Stimulated activated naive CD8-positive, alpha-beta T cell treated with anti-CD3 and anti-CD28 coated beads, Interleukin-15, Interleukin-2, amounts not matched to agents 100 ng/mL and 50 ng/mL, for 24 hours (primary cell): Measurements from ENCODE around the gene ZFYVE27.

Source experiments
- H3K27ac Mint-ChIP-seq: one replicate; pipeline ENCODE4 v1.8.0; 2021; ENCODE audit warnings: mild to moderate bottlenecking, mixed read lengths
- H3K27me3 Mint-ChIP-seq: one replicate; pipeline ENCODE4 v1.8.0; 2021; ENCODE audit warnings: mixed read lengths
- H3K36me3 Mint-ChIP-seq: one replicate; pipeline ENCODE4 v1.8.0; 2021; ENCODE audit warnings: low read depth, mixed read lengths
- H3K4me1 Mint-ChIP-seq: one replicate; pipeline ENCODE4 v1.8.0; 2021; ENCODE audit warnings: low read depth, mixed read lengths
- H3K4me3 Mint-ChIP-seq: one replicate; pipeline ENCODE4 v1.8.0; 2021; ENCODE audit warnings: mild to moderate bottlenecking, mixed read lengths
- H3K9me3 Mint-ChIP-seq: one replicate; pipeline ENCODE4 v1.8.0; 2021; ENCODE audit warnings: mixed read lengths

ZFYVE27 gene

DNA sequence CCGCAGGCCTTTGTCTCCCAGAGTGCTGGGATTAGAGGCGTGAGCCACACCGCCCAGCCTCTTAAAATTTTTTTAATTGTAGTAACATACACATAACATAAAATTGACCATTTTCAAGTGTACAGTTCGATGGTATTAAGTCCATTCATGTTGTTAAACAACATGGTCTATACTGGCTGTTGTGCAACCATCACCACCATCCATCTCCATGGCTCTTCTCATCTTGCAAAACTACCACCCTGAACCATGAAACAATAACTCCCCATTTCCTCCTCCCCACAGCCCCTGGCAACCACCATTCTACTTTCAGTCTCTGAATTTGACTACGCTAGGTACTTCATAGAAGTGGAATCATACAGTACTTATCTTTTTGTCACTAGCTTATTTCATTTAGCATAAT is 7.9 kb upstream of the ZFYVE27 start:
- no peaks in the 10 kb centered on the region for H3K36me3 Mint-ChIP-seq
- no peaks in the 10 kb centered on the region for H3K9me3 Mint-ChIP-seq
- no peak overlapping the region for H3K27ac Mint-ChIP-seq
- H3K4me1 Mint-ChIP-seq = no peaks in the 10 kb centered on the region
- peaks cover 11% of the 10 kb centered on the region for H3K27me3 Mint-ChIP-seq
- no peak overlapping the region for H3K4me3 Mint-ChIP-seq

DNA sequence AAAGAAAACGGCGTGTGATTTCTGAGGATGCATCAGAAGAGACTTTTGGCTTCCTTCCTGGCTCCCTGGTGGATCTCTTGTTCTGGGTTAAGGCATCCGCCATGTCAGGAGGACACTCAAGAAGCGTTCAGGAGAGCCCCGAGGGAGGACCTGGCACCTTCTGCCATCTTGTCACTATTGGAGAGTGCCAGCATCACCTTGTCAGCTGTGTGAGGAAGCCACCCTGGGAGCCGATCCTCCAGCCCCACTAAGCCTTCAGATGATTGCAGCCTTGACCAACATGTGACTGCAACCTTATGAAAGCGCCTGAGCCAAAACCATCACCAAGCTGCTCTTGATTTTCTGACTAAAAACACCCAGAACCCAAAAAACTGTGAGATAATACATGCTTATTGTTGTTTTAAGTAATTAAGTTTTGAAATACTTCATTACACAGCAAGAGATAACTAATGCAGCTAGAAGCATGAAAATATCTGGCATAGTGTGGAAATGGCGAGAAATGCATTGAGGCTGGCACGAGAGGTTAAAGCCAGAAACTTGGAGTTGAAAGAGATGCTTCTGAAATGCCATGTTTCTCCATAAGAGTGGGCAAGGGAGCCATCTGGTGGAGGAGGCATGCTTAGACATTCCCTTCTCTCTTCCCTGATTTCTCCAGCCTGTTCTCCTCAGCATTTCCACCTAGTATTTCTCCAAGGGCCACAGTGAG is 5.4 kb upstream of the ZFYVE27 start:
- H3K4me3 Mint-ChIP-seq = no peak overlapping the region
- peaks cover 10% of the 10 kb centered on the region for H3K4me1 Mint-ChIP-seq
- peaks cover 9% of the 10 kb centered on the region for H3K9me3 Mint-ChIP-seq
- no peaks in the 10 kb centered on the region for H3K36me3 Mint-ChIP-seq
- no peaks in the 10 kb centered on the region for H3K27me3 Mint-ChIP-seq
- H3K27ac Mint-ChIP-seq = no peak overlapping the region

DNA sequence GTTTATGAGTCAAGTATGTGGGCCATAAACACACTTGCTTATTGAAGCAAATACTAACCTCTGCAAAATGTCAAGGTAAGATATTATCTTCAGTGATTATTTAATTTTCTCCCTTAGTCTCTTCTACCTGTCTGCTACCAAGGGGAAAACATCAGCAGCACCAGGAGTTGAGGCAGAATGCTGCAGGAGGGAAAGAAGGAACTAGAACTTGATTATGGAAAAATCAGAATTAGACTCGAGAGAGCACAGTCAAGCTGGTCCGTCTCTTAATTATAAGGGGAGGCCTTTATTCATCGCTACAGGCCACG is 4.9 kb upstream of the ZFYVE27 start:
- H3K27ac Mint-ChIP-seq = no peak overlapping the region
- H3K36me3 Mint-ChIP-seq = no peaks in the 10 kb centered on the region
- no peak overlapping the region for H3K4me3 Mint-ChIP-seq
- H3K9me3 Mint-ChIP-seq = peaks cover 9% of the 10 kb centered on the region
- H3K4me1 Mint-ChIP-seq = peaks cover 15% of the 10 kb centered on the region
- no peaks in the 10 kb centered on the region for H3K27me3 Mint-ChIP-seq

DNA sequence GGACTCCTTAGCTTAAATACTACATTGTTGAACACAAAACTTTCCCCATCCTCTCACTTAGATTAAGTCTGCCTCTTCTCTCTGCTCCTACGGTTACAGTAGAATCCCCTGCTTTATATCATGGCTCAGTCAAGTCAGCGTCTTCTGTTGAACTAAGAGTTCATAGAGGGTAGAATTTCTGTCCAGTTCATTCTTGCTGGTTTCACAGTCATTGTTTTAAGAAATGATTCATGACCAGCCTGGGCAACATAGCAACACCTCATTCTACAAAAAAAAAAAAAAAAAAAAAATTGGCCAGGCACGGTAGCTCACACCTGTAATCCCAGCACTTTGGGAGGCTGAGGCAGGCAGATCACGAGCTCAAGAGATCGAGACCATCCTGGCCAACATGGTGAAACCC is 3.7 kb upstream of the ZFYVE27 start:
- Mint-ChIP-seq H3K9me3 (peaks cover 9% of the 10 kb centered on the region), H3K4me1 (peaks cover 24% of the 10 kb centered on the region), H3K36me3 (peaks cover 8% of the 10 kb centered on the region)

DNA sequence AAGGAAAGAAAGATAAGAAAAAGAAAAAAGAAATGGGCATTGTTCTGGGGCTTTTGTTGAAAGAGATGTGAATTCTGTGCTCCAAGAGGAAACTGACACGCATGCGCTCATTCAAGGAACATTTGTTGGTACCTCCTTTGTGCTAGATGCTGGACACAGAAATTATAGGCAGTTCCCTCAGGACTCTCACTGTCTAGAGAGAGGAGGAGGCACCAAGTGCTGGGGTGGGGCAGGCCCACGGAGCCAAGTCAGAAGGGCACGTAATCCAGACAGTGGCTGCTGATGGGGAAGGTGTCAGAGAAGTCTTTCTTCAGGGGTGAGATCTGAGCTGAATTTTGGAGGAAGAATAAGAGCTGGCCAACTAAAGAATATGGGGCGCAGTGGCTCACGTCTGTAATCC is 2.9 kb upstream of the ZFYVE27 start:
- Mint-ChIP-seq H3K27me3 (no peaks in the 10 kb centered on the region), H3K4me3 (no peak overlapping the region), H3K4me1 (peaks cover 30% of the 10 kb centered on the region), H3K36me3 (peaks cover 10% of the 10 kb centered on the region), H3K9me3 (peaks cover 9% of the 10 kb centered on the region), H3K27ac (no peak overlapping the region)

More for the DNA sequence above, 3.7 kb upstream of the ZFYVE27 start:
- Mint-ChIP-seq H3K27me3 (no peaks in the 10 kb centered on the region), H3K27ac (no peak overlapping the region), H3K4me3 (no peak overlapping the region)

DNA sequence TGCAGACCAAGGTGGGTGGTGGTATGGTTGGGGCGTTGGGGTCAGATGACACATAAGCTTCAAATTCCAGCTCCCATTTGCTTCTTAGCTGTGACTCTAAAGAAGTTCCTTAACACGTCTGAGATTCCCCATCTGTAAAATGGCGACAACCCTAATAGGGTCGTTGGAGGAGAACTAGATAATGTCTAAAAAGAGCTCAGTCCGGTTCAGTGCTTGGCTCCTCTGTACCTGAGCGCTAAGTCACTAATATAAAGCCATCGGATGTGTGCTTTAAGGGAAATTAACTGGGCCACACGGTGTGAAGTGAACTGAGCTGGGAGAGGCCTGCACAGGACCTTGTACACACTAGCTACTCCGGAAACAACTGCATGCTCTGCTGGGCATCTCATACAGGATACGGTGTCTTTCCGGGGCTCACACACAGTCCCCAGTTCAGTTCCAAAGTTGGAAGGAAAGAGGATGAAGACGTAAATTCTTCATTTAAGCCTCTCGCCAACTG is 476 bp upstream of the ZFYVE27 start:
- H3K9me3 Mint-ChIP-seq = peaks cover 9% of the 10 kb centered on the region
- no peaks in the 10 kb centered on the region for H3K27me3 Mint-ChIP-seq
- peak overlapping the region; percentile 97 for H3K4me3 Mint-ChIP-seq
- peak overlapping the region; percentile 98 for H3K27ac Mint-ChIP-seq
- peaks cover 34% of the 10 kb centered on the region for H3K36me3 Mint-ChIP-seq
- peaks cover 53% of the 10 kb centered on the region for H3K4me1 Mint-ChIP-seq

DNA sequence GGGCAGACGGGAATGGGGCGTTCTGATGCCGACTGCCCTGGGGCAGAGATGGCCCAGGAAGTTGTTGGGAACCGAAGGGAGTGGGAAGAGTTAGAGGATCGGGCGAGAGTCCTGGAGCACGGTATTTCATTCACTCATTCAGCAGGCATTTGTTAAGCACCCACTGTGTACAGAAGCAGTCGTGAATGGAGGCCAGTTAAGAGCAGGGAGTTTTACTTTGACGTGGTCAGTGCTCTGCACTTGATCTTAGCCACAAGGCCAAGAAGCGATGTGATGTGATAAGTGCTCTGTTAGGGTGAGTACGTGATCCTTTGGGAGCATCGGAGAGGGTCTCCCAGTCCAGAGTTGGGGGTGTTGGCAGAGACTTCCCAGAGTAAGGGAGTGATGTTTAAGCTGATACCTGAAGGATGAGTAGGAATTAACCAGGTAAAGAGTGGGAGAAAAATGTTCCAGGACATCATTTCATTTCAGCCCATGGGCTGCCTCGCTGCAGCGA is 890 bp downstream of the ZFYVE27 start:
- peaks cover 55% of the 10 kb centered on the region for H3K4me1 Mint-ChIP-seq
- peak overlapping the region; percentile 97 for H3K4me3 Mint-ChIP-seq
- peak overlapping the region; percentile 84 for H3K27ac Mint-ChIP-seq
- H3K27me3 Mint-ChIP-seq = no peaks in the 10 kb centered on the region
- peaks cover 9% of the 10 kb centered on the region for H3K9me3 Mint-ChIP-seq
- H3K36me3 Mint-ChIP-seq = peaks cover 44% of the 10 kb centered on the region

DNA sequence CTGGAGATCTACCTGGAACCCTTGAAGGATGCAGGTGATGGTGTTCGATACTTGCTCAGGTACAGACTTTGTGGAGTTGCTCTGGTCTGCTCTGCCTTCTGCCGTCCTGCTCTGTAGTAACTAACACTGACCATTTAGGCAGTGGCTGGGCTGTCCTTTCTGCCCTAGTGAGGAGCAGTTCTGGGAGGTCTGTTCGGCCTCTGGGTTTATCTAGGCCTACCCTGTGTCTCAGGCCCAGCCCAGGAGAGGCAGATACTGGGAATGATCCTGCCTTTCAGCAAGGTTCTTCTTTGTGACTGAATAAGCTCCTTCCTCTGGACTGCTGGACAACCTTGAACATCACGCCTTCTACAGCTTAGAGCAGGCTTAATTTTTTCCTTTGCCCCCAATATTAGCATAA is 1.7 kb downstream of the ZFYVE27 start:
- no peak overlapping the region for H3K27ac Mint-ChIP-seq
- H3K36me3 Mint-ChIP-seq = peaks cover 51% of the 10 kb centered on the region
- H3K4me1 Mint-ChIP-seq = peaks cover 58% of the 10 kb centered on the region
- peak overlapping the region; percentile 97 for H3K4me3 Mint-ChIP-seq
- H3K27me3 Mint-ChIP-seq = no peaks in the 10 kb centered on the region
- peaks cover 9% of the 10 kb centered on the region for H3K9me3 Mint-ChIP-seq

DNA sequence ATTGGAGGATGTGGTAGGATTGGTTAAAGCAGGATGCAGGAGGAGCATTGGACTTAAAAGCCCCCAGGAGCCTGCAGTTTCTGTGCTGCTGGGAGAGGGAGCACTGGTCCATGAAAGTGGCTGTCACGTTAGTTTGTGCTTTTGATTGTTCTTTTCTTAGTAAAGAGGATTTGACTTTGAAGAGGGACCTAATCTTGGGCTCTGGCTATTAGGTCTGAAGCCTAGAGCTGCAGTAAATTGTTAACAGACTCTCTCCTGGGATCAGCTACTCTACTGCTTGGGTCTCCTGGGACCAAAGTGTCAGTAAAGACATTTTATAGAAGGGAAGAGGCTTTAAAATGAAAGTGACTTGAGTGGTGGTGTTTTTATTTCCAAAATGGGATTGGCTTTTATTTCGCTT is 3.7 kb downstream of the ZFYVE27 start:
- peak overlapping the region; percentile 14 for H3K27ac Mint-ChIP-seq
- H3K9me3 Mint-ChIP-seq = peaks cover 6% of the 10 kb centered on the region
- H3K4me1 Mint-ChIP-seq = peaks cover 58% of the 10 kb centered on the region
- H3K27me3 Mint-ChIP-seq = no peaks in the 10 kb centered on the region
- H3K4me3 Mint-ChIP-seq = peak overlapping the region; percentile 36
- peaks cover 67% of the 10 kb centered on the region for H3K36me3 Mint-ChIP-seq

DNA sequence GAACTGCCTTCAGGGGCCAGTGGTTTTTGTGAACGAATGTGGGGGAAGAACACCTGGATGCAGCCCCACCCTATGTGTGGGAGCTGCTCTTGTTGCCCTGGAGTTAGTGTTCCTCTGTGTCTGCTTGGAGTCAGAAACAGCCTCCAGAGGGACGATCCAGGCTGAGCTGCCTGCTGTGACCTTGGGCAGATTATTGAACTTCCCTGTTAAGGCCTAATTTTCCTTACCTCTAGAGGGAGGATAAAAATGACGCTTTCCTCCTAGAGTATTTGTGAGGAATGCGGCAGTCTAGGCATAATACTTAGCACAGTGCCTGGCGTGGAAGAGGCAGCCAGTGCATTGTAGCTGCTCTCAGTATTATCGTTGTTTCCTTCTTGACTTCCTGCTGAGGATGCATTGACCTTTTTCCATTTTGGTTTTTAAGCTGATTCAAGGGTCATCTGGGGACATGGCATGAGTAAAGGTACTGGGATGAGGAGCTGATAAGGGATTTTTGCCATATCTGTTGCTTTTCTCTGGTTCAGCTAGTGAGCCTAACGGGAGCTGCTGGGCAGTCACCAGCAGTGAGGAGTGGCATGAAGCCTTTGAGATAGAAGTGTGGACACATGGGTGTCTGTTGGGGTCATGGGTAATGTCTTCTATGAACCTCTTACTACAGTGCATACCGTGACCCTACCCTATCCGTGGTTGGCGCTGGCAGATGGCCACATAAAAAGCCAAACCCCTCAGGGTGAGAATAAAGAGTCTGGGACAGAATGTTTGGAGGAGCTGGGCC is 6.4 kb downstream of the ZFYVE27 start:
- H3K9me3 Mint-ChIP-seq = no peaks in the 10 kb centered on the region
- no peaks in the 10 kb centered on the region for H3K27me3 Mint-ChIP-seq
- H3K36me3 Mint-ChIP-seq = peaks cover 81% of the 10 kb centered on the region
- H3K4me1 Mint-ChIP-seq = peaks cover 33% of the 10 kb centered on the region
- peak overlapping the region; percentile 2 for H3K27ac Mint-ChIP-seq
- no peak overlapping the region for H3K4me3 Mint-ChIP-seq

DNA sequence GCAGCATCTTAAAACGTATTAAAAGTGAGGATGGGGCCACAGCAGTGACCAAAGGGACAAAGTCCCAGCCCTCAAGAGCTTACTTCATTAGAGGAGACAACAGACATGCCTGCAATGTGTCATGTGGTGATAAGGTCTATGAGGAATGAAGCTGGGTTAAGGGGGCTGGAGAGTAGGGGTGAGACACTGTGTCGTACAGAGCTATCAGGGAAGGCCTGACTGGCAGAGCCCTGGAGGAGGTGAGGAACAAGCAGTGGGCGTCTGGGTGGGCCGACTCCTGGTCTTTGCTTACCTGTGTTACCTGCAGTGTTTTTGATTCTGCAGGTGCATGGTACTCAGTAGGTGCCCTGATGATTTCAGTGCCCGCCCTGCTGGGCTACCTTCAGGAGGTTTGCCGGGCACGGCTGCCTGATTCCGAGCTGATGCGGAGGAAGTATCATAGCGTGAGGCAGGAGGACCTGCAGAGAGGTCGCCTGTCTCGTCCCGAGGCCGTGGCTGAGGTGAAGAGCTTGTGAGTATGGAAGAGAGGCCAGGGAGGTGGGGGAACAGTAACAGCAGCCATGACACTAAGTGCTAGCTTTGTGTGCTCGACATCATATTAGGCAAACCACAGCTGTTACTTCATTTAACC is 7.6 kb downstream of the ZFYVE27 start:
- H3K36me3 Mint-ChIP-seq = peaks cover 84% of the 10 kb centered on the region

DNA sequence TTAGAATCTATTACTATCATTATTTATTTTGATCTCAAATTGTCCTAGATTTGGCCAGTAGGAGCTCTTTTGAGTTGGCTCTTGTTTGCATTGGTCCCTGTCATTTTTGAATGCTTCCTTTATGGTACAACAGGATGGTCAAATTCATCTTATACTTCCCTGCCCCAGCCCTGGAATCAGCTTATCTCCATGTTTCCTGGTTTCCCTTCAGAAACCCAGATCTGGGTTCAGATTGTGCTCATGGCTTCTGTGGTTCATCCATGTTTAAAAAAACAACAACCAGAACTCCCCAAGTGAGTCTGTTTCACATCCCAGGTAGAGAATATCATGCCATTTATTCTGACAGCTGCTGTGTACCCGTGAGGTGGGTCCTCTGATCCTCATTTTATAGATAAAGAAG is 10.6 kb downstream of the ZFYVE27 start:
- peaks cover 5% of the 10 kb centered on the region for H3K4me1 Mint-ChIP-seq
- H3K27ac Mint-ChIP-seq = no peak overlapping the region
- H3K4me3 Mint-ChIP-seq = no peak overlapping the region
- H3K27me3 Mint-ChIP-seq = no peaks in the 10 kb centered on the region
- peaks cover 78% of the 10 kb centered on the region for H3K36me3 Mint-ChIP-seq
- no peaks in the 10 kb centered on the region for H3K9me3 Mint-ChIP-seq

More for the DNA sequence above, 7.6 kb downstream of the ZFYVE27 start:
- Mint-ChIP-seq H3K9me3 (no peaks in the 10 kb centered on the region), H3K4me1 (peaks cover 24% of the 10 kb centered on the region), H3K27ac (no peak overlapping the region), H3K4me3 (no peak overlapping the region), H3K27me3 (no peaks in the 10 kb centered on the region)

DNA sequence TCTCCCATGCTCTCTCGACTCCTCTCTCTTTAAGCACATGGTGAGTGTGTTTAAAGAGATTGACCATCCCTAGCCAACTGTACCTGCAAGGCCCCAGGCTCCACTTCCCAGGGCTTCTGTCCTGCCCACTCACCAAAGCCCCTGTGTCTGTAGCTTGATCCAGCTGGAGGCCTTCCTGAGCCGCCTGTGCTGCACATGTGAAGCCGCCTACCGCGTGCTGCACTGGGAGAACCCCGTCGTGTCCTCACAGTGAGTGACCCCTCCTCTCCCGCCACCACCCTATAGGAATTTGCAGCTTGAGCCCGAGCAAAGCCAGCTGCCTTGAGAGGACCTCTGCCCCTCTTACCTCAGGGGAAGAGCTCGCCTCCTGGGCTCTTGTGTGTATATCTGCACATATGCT is 11.2 kb downstream of the ZFYVE27 start:
- Mint-ChIP-seq H3K4me3 (no peak overlapping the region), H3K4me1 (no peaks in the 10 kb centered on the region), H3K36me3 (peaks cover 76% of the 10 kb centered on the region), H3K9me3 (no peaks in the 10 kb centered on the region), H3K27me3 (no peaks in the 10 kb centered on the region), H3K27ac (no peak overlapping the region)

DNA sequence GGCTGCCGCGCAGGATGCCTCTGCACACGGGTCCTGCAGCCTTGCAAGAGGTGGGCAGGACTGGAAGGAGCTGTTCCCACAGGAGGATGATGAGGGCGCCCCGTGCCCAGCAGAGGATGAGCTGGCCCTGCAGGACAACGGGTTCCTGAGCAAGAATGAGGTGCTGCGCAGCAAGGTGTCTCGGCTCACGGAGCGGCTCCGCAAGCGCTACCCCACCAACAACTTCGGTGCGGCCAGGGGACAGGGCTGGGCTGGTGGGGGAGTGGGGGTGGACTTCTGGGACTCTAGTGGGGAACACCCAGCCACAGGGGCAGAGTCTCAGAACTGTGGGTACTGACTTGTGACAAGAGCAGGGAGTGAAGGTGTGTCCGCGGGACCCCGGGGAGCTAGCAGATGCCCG is 16.0 kb downstream of the ZFYVE27 start:
- Mint-ChIP-seq H3K4me1 (no peaks in the 10 kb centered on the region), H3K36me3 (peaks cover 69% of the 10 kb centered on the region), H3K27ac (no peak overlapping the region), H3K4me3 (no peak overlapping the region), H3K9me3 (no peaks in the 10 kb centered on the region), H3K27me3 (no peaks in the 10 kb centered on the region)

DNA sequence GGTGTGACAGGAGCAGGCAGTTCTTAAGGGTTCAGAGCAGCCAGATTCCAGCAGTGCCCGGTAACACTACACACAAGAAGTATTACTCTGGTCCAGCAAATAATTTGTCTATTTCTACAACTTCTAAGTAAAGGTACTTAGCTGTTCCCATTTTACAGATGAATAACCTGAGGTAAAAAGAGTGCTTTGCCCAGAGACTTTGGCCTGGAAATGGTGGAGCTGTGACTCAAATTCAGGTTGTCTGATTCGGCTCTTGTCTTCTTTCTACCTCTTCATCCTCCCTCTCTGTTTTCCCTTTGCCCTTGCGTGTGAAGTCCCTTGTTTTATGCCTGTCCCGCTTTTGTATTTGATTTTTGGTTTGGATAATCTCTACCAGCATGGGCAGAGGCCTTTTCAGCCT is 17.8 kb downstream of the ZFYVE27 start:
- Mint-ChIP-seq H3K27me3 (no peaks in the 10 kb centered on the region), H3K9me3 (no peaks in the 10 kb centered on the region), H3K4me3 (no peak overlapping the region), H3K36me3 (peaks cover 56% of the 10 kb centered on the region), H3K27ac (no peak overlapping the region), H3K4me1 (no peaks in the 10 kb centered on the region)
